Measurements from ENCODE around the gene NAXE. TPM values are rescaled to one million over a fixed set of nuclear protein-coding genes. Genes with fewer than 3 reads are reported as not detected.

NAXE gene
- total RNA-seq, 1 experiment from 2014 or later: 143 TPM

- Mint-ChIP-seq H3K4me1 (ENCODE audit: low read depth, unreplicated experiment) (peaks cover 20% of the 10 kb centered on the region), H3K4me3 (ENCODE audit: low read depth, unreplicated experiment) (no peak overlapping the region), H3K27ac (ENCODE audit: unreplicated experiment) (no peak overlapping the region), H3K27me3 (ENCODE audit: unreplicated experiment) (no peaks in the 10 kb centered on the region), H3K36me3 (ENCODE audit: insufficient read depth, unreplicated experiment) (peaks cover 31% of the 10 kb centered on the region), H3K9me3 (ENCODE audit: low read depth, unreplicated experiment) (no peaks in the 10 kb centered on the region)
- no peak for TF ChIP-seq CTCF (IDR thresholded peaks at IDR 0.05; ENCODE audit: unreplicated experiment)
- CTCF ChIA-PET: no interaction called here
- no peak for DNase-seq
- intact Hi-C loops (cut with micrococcal nuclease; ENCODE audit: unreplicated experiment): no loop called here
- no TSS peak for BruUV-seq (replicated peaks)
These were observed 25.1 kb upstream of the NAXE start for GRCh38 chr1:156566436-156566835.

GRCh38 chr1:156571261-156571852 lies 20.2 kb upstream of the NAXE start:
- CTCF ChIA-PET: interaction anchor here (0.5 to 1.7 kb wide), 8 partner anchors 11 to 215 kb away, joined by 3 to 18 read pairs (median 3); no protein-coding TSS in a partner anchor
- Mint-ChIP-seq H3K36me3 (ENCODE audit: insufficient read depth, unreplicated experiment) (peaks cover 47% of the 10 kb centered on the region), H3K27me3 (ENCODE audit: unreplicated experiment) (peaks cover 22% of the 10 kb centered on the region), H3K27ac (ENCODE audit: unreplicated experiment) (peak overlapping the region; percentile 80), H3K4me1 (ENCODE audit: low read depth, unreplicated experiment) (peaks cover 38% of the 10 kb centered on the region), H3K4me3 (ENCODE audit: low read depth, unreplicated experiment) (peak overlapping the region; percentile 92), H3K9me3 (ENCODE audit: low read depth, unreplicated experiment) (no peaks in the 10 kb centered on the region)
- intact Hi-C loops (cut with micrococcal nuclease; ENCODE audit: unreplicated experiment): loop anchor here (5.0 kb wide), 2 partner anchors 69 to 99 kb away; partner anchors contain the start of gene MEF2D
- no TSS peak for BruUV-seq (replicated peaks)
- no peak for TF ChIP-seq CTCF (IDR thresholded peaks at IDR 0.05; ENCODE audit: unreplicated experiment)
- DNase-seq: peak; percentile 58

GRCh38 chr1:156571919-156572662 lies 19.5 kb upstream of the NAXE start, which contains the start of gene IQGAP3:
Gene IQGAP3, minus strand, starts transcription at chr1:156572565. Its CDS starts 36 bp downstream, at chr1:156572529.
- H3K27ac Mint-ChIP-seq (ENCODE audit: unreplicated experiment): peak within 1 kb of the TSS; percentile 80
- peaks cover 38% of the 10 kb centered on the region for H3K4me1 Mint-ChIP-seq (ENCODE audit: low read depth, unreplicated experiment)
- peaks cover 44% of the 10 kb centered on the region for H3K36me3 Mint-ChIP-seq (ENCODE audit: insufficient read depth, unreplicated experiment)
- no peaks in the 10 kb centered on the region for H3K9me3 Mint-ChIP-seq (ENCODE audit: low read depth, unreplicated experiment)
- TSS peak; percentile 100 for BruUV-seq (replicated peaks)
- CTCF ChIA-PET: interaction anchor here (1.0 to 1.7 kb wide), 4 partner anchors 69 to 216 kb away, joined by 3 to 18 read pairs (median 4); no protein-coding TSS in a partner anchor
- DNase-seq: peak; percentile 95
- TF ChIP-seq CTCF (IDR thresholded peaks at IDR 0.05; ENCODE audit: unreplicated experiment): no peak
- intact Hi-C loops (cut with micrococcal nuclease; ENCODE audit: unreplicated experiment): loop anchor here (5.0 kb wide), 2 partner anchors 70 to 100 kb away; partner anchors contain the start of gene MEF2D
- peaks cover 22% of the 10 kb centered on the region for H3K27me3 Mint-ChIP-seq (ENCODE audit: unreplicated experiment)
- H3K4me3 Mint-ChIP-seq (ENCODE audit: low read depth, unreplicated experiment): peak within 1 kb of the TSS; percentile 92

GRCh38 chr1:156572663-156573018 lies 18.9 kb upstream of the NAXE start:
- peaks cover 22% of the 10 kb centered on the region for H3K27me3 Mint-ChIP-seq (ENCODE audit: unreplicated experiment)
- CTCF ChIA-PET: no interaction called here
- peak overlapping the region; percentile 80 for H3K27ac Mint-ChIP-seq (ENCODE audit: unreplicated experiment)
- H3K36me3 Mint-ChIP-seq (ENCODE audit: insufficient read depth, unreplicated experiment): peaks cover 39% of the 10 kb centered on the region
- H3K4me3 Mint-ChIP-seq (ENCODE audit: low read depth, unreplicated experiment): peak overlapping the region; percentile 92
- BruUV-seq (replicated peaks): no TSS peak
- TF ChIP-seq CTCF (IDR thresholded peaks at IDR 0.05; ENCODE audit: unreplicated experiment): no peak
- intact Hi-C loops (cut with micrococcal nuclease; ENCODE audit: unreplicated experiment): loop anchor here (5.0 kb wide), 2 partner anchors 70 to 100 kb away; partner anchors contain the start of gene MEF2D
- H3K4me1 Mint-ChIP-seq (ENCODE audit: low read depth, unreplicated experiment): peaks cover 38% of the 10 kb centered on the region
- no peaks in the 10 kb centered on the region for H3K9me3 Mint-ChIP-seq (ENCODE audit: low read depth, unreplicated experiment)
- DNase-seq: no peak

Data from Calu3 (cell line).